ENCODE results near the gene ABAT. TPM values are rescaled to one million over a fixed set of nuclear protein-coding genes. Genes with fewer than 3 reads are reported as not detected.
A peak's percentile ranks its signal among the peaks of the same experiment; 100 is the strongest.

ABAT gene
- total RNA-seq = 10 to 100 TPM in 3 of 4 donors, 1 to 10 TPM in 1; 8.3 to 33.5 (median 29.0) TPM

- peak; percentile 76 to 84 for TF ChIP-seq POLR2A (IDR thresholded peaks at IDR 0.05)
- TF ChIP-seq CTCF (IDR thresholded peaks at IDR 0.05) = no peak
- Histone ChIP-seq H3K4me1 (peaks cover 0 to 9% (median 4%) of the 10 kb centered on the region in 4 donors), H3K4me3 (peak within 1 kb of the TSS; percentile 58 to 82 (median 64)), H3K36me3 (no peaks in the 10 kb centered on the region), H3K27ac (peak within 1 kb of the TSS; percentile 36 to 74 (median 49)), H3K27me3 (no peaks in the 10 kb centered on the region), H3K9me3 (no peaks in the 10 kb centered on the region)
- peak; percentile 88 to 97 (median 96) for DNase-seq
Measured at GRCh38 chr16:8674413-8675022, at the start of gene ABAT. Gene ABAT, plus strand, starts transcription at chr16:8674617. Its CDS starts 61,123 bp downstream, at chr16:8735740.

GRCh38 chr16:8625491-8626087 lies 48.8 kb upstream of the ABAT start:
- Histone ChIP-seq H3K4me3 (no peak overlapping the region), H3K4me1 (peaks cover 0 to 10% (median 5%) of the 10 kb centered on the region in 4 donors), H3K36me3 (peaks cover 0 to 52% (median 0%) of the 10 kb centered on the region in 3 donors), H3K27me3 (no peaks in the 10 kb centered on the region), H3K9me3 (no peaks in the 10 kb centered on the region), H3K27ac (no peak overlapping the region)
- no peak for DNase-seq
- TF ChIP-seq POLR2A (IDR thresholded peaks at IDR 0.05) = no peak
- no peak for TF ChIP-seq CTCF (IDR thresholded peaks at IDR 0.05)

GRCh38 chr16:8626946-8627345 lies 47.5 kb upstream of the ABAT start:
- DNase-seq = no peak
- H3K4me1 ChIP-seq = peaks cover 0 to 10% (median 5%) of the 10 kb centered on the region in 4 donors
- H3K36me3 ChIP-seq = peaks cover 0 to 65% (median 0%) of the 10 kb centered on the region in 3 donors
- no peak overlapping the region for H3K4me3 ChIP-seq
- TF ChIP-seq CTCF (IDR thresholded peaks at IDR 0.05) (no peak), POLR2A (IDR thresholded peaks at IDR 0.05) (no peak)
- no peak overlapping the region for H3K27ac ChIP-seq
- H3K27me3 ChIP-seq = no peaks in the 10 kb centered on the region
- H3K9me3 ChIP-seq = no peaks in the 10 kb centered on the region

DNA sequence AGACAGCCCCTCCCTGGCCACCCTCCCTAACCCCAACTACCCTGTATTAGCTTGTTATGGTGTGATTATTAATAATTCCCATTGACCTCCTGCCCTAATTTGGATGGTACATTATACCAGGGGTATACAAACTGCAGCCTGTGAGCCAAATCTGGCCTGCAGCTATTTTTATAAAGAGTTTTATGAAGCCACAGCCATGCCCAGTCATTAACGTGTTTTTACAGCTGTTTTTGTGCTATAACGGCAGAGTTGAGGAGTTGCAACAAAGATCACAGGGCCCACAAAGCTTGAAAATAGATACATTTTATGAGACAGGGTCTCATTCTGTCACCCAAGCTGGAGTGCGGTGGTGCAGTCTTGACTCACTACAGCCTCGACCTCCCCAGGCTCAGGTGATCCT lies 47.0 kb upstream of the ABAT start:
- TF ChIP-seq POLR2A (IDR thresholded peaks at IDR 0.05) = no peak
- no peak for TF ChIP-seq CTCF (IDR thresholded peaks at IDR 0.05)
- no peaks in the 10 kb centered on the region for H3K9me3 ChIP-seq
- H3K27me3 ChIP-seq = no peaks in the 10 kb centered on the region
- peaks cover 0 to 70% (median 0%) of the 10 kb centered on the region in 3 donors for H3K36me3 ChIP-seq
- no peak overlapping the region for H3K27ac ChIP-seq
- peaks cover 0 to 7% (median 4%) of the 10 kb centered on the region in 4 donors for H3K4me1 ChIP-seq
- DNase-seq = no peak
- H3K4me3 ChIP-seq = no peak overlapping the region

DNA sequence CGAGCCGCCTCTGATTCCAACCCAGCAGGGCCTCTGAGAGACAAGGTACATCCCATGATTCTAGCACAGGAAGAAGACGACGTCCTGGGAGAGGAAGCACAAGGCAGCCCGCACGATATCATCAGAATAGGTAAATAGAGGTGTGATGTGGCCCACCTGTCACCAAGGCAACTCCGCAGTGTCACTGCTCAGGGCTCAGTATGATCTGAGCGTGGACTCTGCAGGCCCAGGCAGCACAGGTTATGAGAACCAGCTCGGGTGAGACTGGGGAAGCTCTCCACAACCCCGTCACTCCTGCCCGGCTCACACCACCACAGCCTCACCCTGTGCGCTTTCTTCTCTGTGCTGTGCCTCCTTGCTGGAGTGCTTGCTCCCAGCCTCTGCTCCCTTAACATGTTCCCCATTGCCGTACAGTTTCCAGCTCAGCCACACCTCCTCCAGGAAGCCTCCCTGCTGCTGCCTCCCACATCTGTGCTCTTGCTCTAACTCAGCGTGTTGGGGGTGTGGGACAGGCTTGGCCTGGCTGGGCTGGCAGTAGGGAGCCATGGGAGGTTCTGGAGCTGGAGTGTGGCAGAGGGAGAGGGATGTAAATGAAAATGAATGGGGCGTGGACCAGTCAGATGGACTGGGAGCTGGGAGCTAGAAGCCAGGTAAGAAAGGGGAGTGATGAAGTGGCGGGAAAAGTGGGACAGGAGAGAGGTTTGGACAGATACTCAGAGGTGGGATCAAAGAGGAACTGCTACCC lies 45.3 kb upstream of the ABAT start:
- Histone ChIP-seq H3K4me3 (no peak overlapping the region), H3K27ac (no peak overlapping the region), H3K9me3 (no peaks in the 10 kb centered on the region), H3K36me3 (peaks cover 0 to 83% (median 0%) of the 10 kb centered on the region in 3 donors), H3K27me3 (no peaks in the 10 kb centered on the region), H3K4me1 (no peaks in the 10 kb centered on the region)
- no peak for DNase-seq
- TF ChIP-seq POLR2A (IDR thresholded peaks at IDR 0.05) = no peak
- no peak for TF ChIP-seq CTCF (IDR thresholded peaks at IDR 0.05)

Measured in Peyer's patch (tissue), 4 donors.